ENCODE measurements around the gene SLC38A6. TPM values are rescaled to one million over a fixed set of nuclear protein-coding genes. Genes with fewer than 3 reads are reported as not detected.

The SLC38A6 gene
- polyA plus RNA-seq, 2 donors, result 3.2 to 5.9 TPM

- no peak overlapping the region for H3K4me3 ChIP-seq (ENCODE audit: low read depth in 1 of 2, low read length in 2 of 2)
- H3K27ac ChIP-seq (ENCODE audit: low read depth in 2 of 2, low read length in 1 of 2), result no peak overlapping the region
- H3K9me3 ChIP-seq (ENCODE audit: control insufficient read depth in 2 of 2, insufficient read depth in 1 of 2, low read depth in 1 of 2, low read length in 1 of 2), result no peaks in the 10 kb centered on the region
- no peaks in the 10 kb centered on the region for H3K4me1 ChIP-seq (ENCODE audit: control insufficient read depth in 2 of 2, insufficient read depth in 2 of 2, low read length in 1 of 2)
- no peaks in the 10 kb centered on the region for H3K36me3 ChIP-seq (ENCODE audit: control insufficient read depth in 2 of 2, insufficient read depth in 2 of 2, low read length in 1 of 2)
- WGBS, 2 donors, result 72 to 80% methylated on average over 3 of the region's 3 CpGs
- no peaks in the 10 kb centered on the region for H3K27me3 ChIP-seq (ENCODE audit: control insufficient read depth in 1 of 2, insufficient read depth in 2 of 2, low read length in 2 of 2)
Measured at GRCh38 chr14:61041704-61042103, 60.7 kb downstream of the SLC38A6 start.

- Histone ChIP-seq H3K27ac (ENCODE audit: low read depth in 2 of 2, low read length in 1 of 2) (no peak overlapping the region), H3K4me3 (ENCODE audit: low read depth in 1 of 2, low read length in 2 of 2) (no peak overlapping the region), H3K36me3 (ENCODE audit: control insufficient read depth in 2 of 2, insufficient read depth in 2 of 2, low read length in 1 of 2) (no peaks in the 10 kb centered on the region), H3K4me1 (ENCODE audit: control insufficient read depth in 2 of 2, insufficient read depth in 2 of 2, low read length in 1 of 2) (no peaks in the 10 kb centered on the region), H3K27me3 (ENCODE audit: control insufficient read depth in 1 of 2, insufficient read depth in 2 of 2, low read length in 2 of 2) (no peaks in the 10 kb centered on the region), H3K9me3 (ENCODE audit: control insufficient read depth in 2 of 2, insufficient read depth in 1 of 2, low read depth in 1 of 2, low read length in 1 of 2) (no peaks in the 10 kb centered on the region)
Measured at GRCh38 chr14:61042220-61042619, 61.2 kb downstream of the SLC38A6 start.

GRCh38 chr14:61043506-61043905 is 62.5 kb downstream of the SLC38A6 start:
- WGBS, 2 donors, result 84 to 91% methylated on average over 1 of the region's 1 CpG
- H3K36me3 ChIP-seq (ENCODE audit: control insufficient read depth in 2 of 2, insufficient read depth in 2 of 2, low read length in 1 of 2), result no peaks in the 10 kb centered on the region
- H3K4me3 ChIP-seq (ENCODE audit: low read depth in 1 of 2, low read length in 2 of 2), result no peak overlapping the region
- no peak overlapping the region for H3K27ac ChIP-seq (ENCODE audit: low read depth in 2 of 2, low read length in 1 of 2)
- H3K27me3 ChIP-seq (ENCODE audit: control insufficient read depth in 1 of 2, insufficient read depth in 2 of 2, low read length in 2 of 2), result no peaks in the 10 kb centered on the region
- no peaks in the 10 kb centered on the region for H3K9me3 ChIP-seq (ENCODE audit: control insufficient read depth in 2 of 2, insufficient read depth in 1 of 2, low read depth in 1 of 2, low read length in 1 of 2)
- H3K4me1 ChIP-seq (ENCODE audit: control insufficient read depth in 2 of 2, insufficient read depth in 2 of 2, low read length in 1 of 2), result no peaks in the 10 kb centered on the region

- Histone ChIP-seq H3K9me3 (ENCODE audit: control insufficient read depth in 2 of 2, insufficient read depth in 1 of 2, low read depth in 1 of 2, low read length in 1 of 2) (no peaks in the 10 kb centered on the region), H3K36me3 (ENCODE audit: control insufficient read depth in 2 of 2, insufficient read depth in 2 of 2, low read length in 1 of 2) (no peaks in the 10 kb centered on the region), H3K27me3 (ENCODE audit: control insufficient read depth in 1 of 2, insufficient read depth in 2 of 2, low read length in 2 of 2) (no peaks in the 10 kb centered on the region), H3K4me1 (ENCODE audit: control insufficient read depth in 2 of 2, insufficient read depth in 2 of 2, low read length in 1 of 2) (no peaks in the 10 kb centered on the region), H3K27ac (ENCODE audit: low read depth in 2 of 2, low read length in 1 of 2) (no peak overlapping the region), H3K4me3 (ENCODE audit: low read depth in 1 of 2, low read length in 2 of 2) (no peak overlapping the region)
Measured at GRCh38 chr14:61047021-61047420, 66.0 kb downstream of the SLC38A6 start.

- Histone ChIP-seq H3K9me3 (ENCODE audit: control insufficient read depth in 2 of 2, insufficient read depth in 1 of 2, low read depth in 1 of 2, low read length in 1 of 2) (no peaks in the 10 kb centered on the region), H3K27me3 (ENCODE audit: control insufficient read depth in 1 of 2, insufficient read depth in 2 of 2, low read length in 2 of 2) (no peaks in the 10 kb centered on the region), H3K36me3 (ENCODE audit: control insufficient read depth in 2 of 2, insufficient read depth in 2 of 2, low read length in 1 of 2) (no peaks in the 10 kb centered on the region), H3K27ac (ENCODE audit: low read depth in 2 of 2, low read length in 1 of 2) (no peak overlapping the region), H3K4me3 (ENCODE audit: low read depth in 1 of 2, low read length in 2 of 2) (no peak overlapping the region), H3K4me1 (ENCODE audit: control insufficient read depth in 2 of 2, insufficient read depth in 2 of 2, low read length in 1 of 2) (no peaks in the 10 kb centered on the region)
Measured at GRCh38 chr14:61048640-61049039, 67.6 kb downstream of the SLC38A6 start.

- Histone ChIP-seq H3K36me3 (ENCODE audit: control insufficient read depth in 2 of 2, insufficient read depth in 2 of 2, low read length in 1 of 2) (no peaks in the 10 kb centered on the region), H3K9me3 (ENCODE audit: control insufficient read depth in 2 of 2, insufficient read depth in 1 of 2, low read depth in 1 of 2, low read length in 1 of 2) (no peaks in the 10 kb centered on the region), H3K4me3 (ENCODE audit: low read depth in 1 of 2, low read length in 2 of 2) (no peak overlapping the region), H3K4me1 (ENCODE audit: control insufficient read depth in 2 of 2, insufficient read depth in 2 of 2, low read length in 1 of 2) (no peaks in the 10 kb centered on the region), H3K27me3 (ENCODE audit: control insufficient read depth in 1 of 2, insufficient read depth in 2 of 2, low read length in 2 of 2) (no peaks in the 10 kb centered on the region), H3K27ac (ENCODE audit: low read depth in 2 of 2, low read length in 1 of 2) (no peak overlapping the region)
- 87 to 90% methylated on average over 2 of the region's 2 CpGs for WGBS, 2 donors
Measured at GRCh38 chr14:61050417-61050816, 69.4 kb downstream of the SLC38A6 start.

GRCh38 chr14:61051051-61051450 is 70.0 kb downstream of the SLC38A6 start:
- H3K4me1 ChIP-seq (ENCODE audit: control insufficient read depth in 2 of 2, insufficient read depth in 2 of 2, low read length in 1 of 2), result no peaks in the 10 kb centered on the region
- H3K9me3 ChIP-seq (ENCODE audit: control insufficient read depth in 2 of 2, insufficient read depth in 1 of 2, low read depth in 1 of 2, low read length in 1 of 2), result no peaks in the 10 kb centered on the region
- no peaks in the 10 kb centered on the region for H3K27me3 ChIP-seq (ENCODE audit: control insufficient read depth in 1 of 2, insufficient read depth in 2 of 2, low read length in 2 of 2)
- H3K27ac ChIP-seq (ENCODE audit: low read depth in 2 of 2, low read length in 1 of 2), result no peak overlapping the region
- 58 to 69% methylated on average over 1 of the region's 1 CpG for WGBS, 2 donors
- no peak overlapping the region for H3K4me3 ChIP-seq (ENCODE audit: low read depth in 1 of 2, low read length in 2 of 2)
- H3K36me3 ChIP-seq (ENCODE audit: control insufficient read depth in 2 of 2, insufficient read depth in 2 of 2, low read length in 1 of 2), result no peaks in the 10 kb centered on the region

GRCh38 chr14:61051621-61052020 is 70.6 kb downstream of the SLC38A6 start:
- Histone ChIP-seq H3K36me3 (ENCODE audit: control insufficient read depth in 2 of 2, insufficient read depth in 2 of 2, low read length in 1 of 2) (no peaks in the 10 kb centered on the region), H3K9me3 (ENCODE audit: control insufficient read depth in 2 of 2, insufficient read depth in 1 of 2, low read depth in 1 of 2, low read length in 1 of 2) (no peaks in the 10 kb centered on the region), H3K4me1 (ENCODE audit: control insufficient read depth in 2 of 2, insufficient read depth in 2 of 2, low read length in 1 of 2) (no peaks in the 10 kb centered on the region), H3K27me3 (ENCODE audit: control insufficient read depth in 1 of 2, insufficient read depth in 2 of 2, low read length in 2 of 2) (no peaks in the 10 kb centered on the region), H3K4me3 (ENCODE audit: low read depth in 1 of 2, low read length in 2 of 2) (no peak overlapping the region), H3K27ac (ENCODE audit: low read depth in 2 of 2, low read length in 1 of 2) (no peak overlapping the region)
- WGBS, 2 donors, result 85 to 88% methylated on average over 3 of the region's 3 CpGs

GRCh38 chr14:61063461-61063860 is 82.4 kb downstream of the SLC38A6 start:
- Histone ChIP-seq H3K27me3 (ENCODE audit: control insufficient read depth in 1 of 2, insufficient read depth in 2 of 2, low read length in 2 of 2) (no peaks in the 10 kb centered on the region), H3K9me3 (ENCODE audit: control insufficient read depth in 2 of 2, insufficient read depth in 1 of 2, low read depth in 1 of 2, low read length in 1 of 2) (no peaks in the 10 kb centered on the region), H3K4me3 (ENCODE audit: low read depth in 1 of 2, low read length in 2 of 2) (no peak overlapping the region), H3K27ac (ENCODE audit: low read depth in 2 of 2, low read length in 1 of 2) (no peak overlapping the region), H3K4me1 (ENCODE audit: control insufficient read depth in 2 of 2, insufficient read depth in 2 of 2, low read length in 1 of 2) (no peaks in the 10 kb centered on the region), H3K36me3 (ENCODE audit: control insufficient read depth in 2 of 2, insufficient read depth in 2 of 2, low read length in 1 of 2) (no peaks in the 10 kb centered on the region)
- WGBS, 2 donors, result 94 to 97% methylated on average over 3 of the region's 3 CpGs

- Histone ChIP-seq H3K4me1 (ENCODE audit: control insufficient read depth in 2 of 2, insufficient read depth in 2 of 2, low read length in 1 of 2) (no peaks in the 10 kb centered on the region), H3K9me3 (ENCODE audit: control insufficient read depth in 2 of 2, insufficient read depth in 1 of 2, low read depth in 1 of 2, low read length in 1 of 2) (no peaks in the 10 kb centered on the region), H3K4me3 (ENCODE audit: low read depth in 1 of 2, low read length in 2 of 2) (no peak overlapping the region), H3K27ac (ENCODE audit: low read depth in 2 of 2, low read length in 1 of 2) (no peak overlapping the region), H3K36me3 (ENCODE audit: control insufficient read depth in 2 of 2, insufficient read depth in 2 of 2, low read length in 1 of 2) (no peaks in the 10 kb centered on the region), H3K27me3 (ENCODE audit: control insufficient read depth in 1 of 2, insufficient read depth in 2 of 2, low read length in 2 of 2) (no peaks in the 10 kb centered on the region)
- WGBS, 2 donors, result 92 to 94% methylated on average over 2 of the region's 2 CpGs
Measured at GRCh38 chr14:61064210-61064609, 83.2 kb downstream of the SLC38A6 start.

Data from esophagus (tissue), 2 donors.